HG03575 (cell line): Measurements from ENCODE around the gene NPHP4.
"Not testable (repeated sequence)": the region's sequence is repeated elsewhere in the genome, so short reads cannot be mapped to it uniquely, and the experiment has no call there.

Experiments
- ATAC-seq: cut with Tn5 transposase; IDR thresholded peaks from one replicate; pipeline ENCODE4 v1.9.1; 2021; ENCODE audit not compliant: unreplicated experiment, insufficient number of reproducible peaks, low FRiP score; ENCODE audit errors: extremely low read depth

The NPHP4 gene

GRCh38 chr1:6025269-6026094, 33.3 kb upstream of the NPHP4 start:
- no peak for ATAC-seq

- no peak for ATAC-seq
Observed at GRCh38 chr1:6024376-6024775, 32.2 kb upstream of the NPHP4 start.

GRCh38 chr1:6023346-6023745, 31.1 kb upstream of the NPHP4 start:
- no peak for ATAC-seq

GRCh38 chr1:6022193-6022592, 30.0 kb upstream of the NPHP4 start:
- no peak for ATAC-seq

- no peak for ATAC-seq
Observed at GRCh38 chr1:6019166-6019845, 27.1 kb upstream of the NPHP4 start.

GRCh38 chr1:6017654-6018053, 25.4 kb upstream of the NPHP4 start:
- not testable (repeated sequence) for ATAC-seq

- no peak for ATAC-seq
Observed at GRCh38 chr1:6016191-6016865, 24.1 kb upstream of the NPHP4 start.

- no peak for ATAC-seq
Observed at GRCh38 chr1:6014130-6014999, 22.1 kb upstream of the NPHP4 start.

- ATAC-seq: no peak
Observed at GRCh38 chr1:6013491-6013890, 21.3 kb upstream of the NPHP4 start.

GRCh38 chr1:6012529-6013318, 20.5 kb upstream of the NPHP4 start:
- no peak for ATAC-seq

- no peak for ATAC-seq
Observed at GRCh38 chr1:6011946-6012258, 19.7 kb upstream of the NPHP4 start.

GRCh38 chr1:6011161-6011945, 19.1 kb upstream of the NPHP4 start:
- no peak for ATAC-seq

- no peak for ATAC-seq
Observed at GRCh38 chr1:6010554-6010953, 18.3 kb upstream of the NPHP4 start.

- ATAC-seq: no peak
Observed at GRCh38 chr1:6009120-6010040, 17.2 kb upstream of the NPHP4 start.

GRCh38 chr1:6008696-6009095, 16.5 kb upstream of the NPHP4 start:
- ATAC-seq: no peak

- no peak for ATAC-seq
Observed at GRCh38 chr1:6008084-6008415, 15.8 kb upstream of the NPHP4 start.
